GM10266 (cell line): ENCODE measurements around the gene CCDC3.

ENCODE experiments used
- DNase-seq: peaks from one replicate; pipeline ENCODE4 v3.0.0; 2012; ENCODE audit errors: extremely low spot score
- CTCF ChIP-seq: IDR thresholded peaks from 2 replicates; pipeline ENCODE4 v1.5.1; 2012; ENCODE audit warnings: mild to moderate bottlenecking, low read depth; ENCODE audit not compliant: control insufficient read depth, insufficient read depth; ENCODE audit errors: missing control alignments

CCDC3 gene

GRCh38 chr10:12896251-12896650 lies 105.3 kb downstream of the CCDC3 start:
- TF ChIP-seq CTCF = no peak
- no peak for DNase-seq

- DNase-seq = no peak
- no peak for TF ChIP-seq CTCF
Observed at GRCh38 chr10:12892924-12893323, 108.6 kb downstream of the CCDC3 start.

- DNase-seq = no peak
- TF ChIP-seq CTCF = no peak
Observed at GRCh38 chr10:12890958-12891357, 110.6 kb downstream of the CCDC3 start.

- no peak for DNase-seq
- TF ChIP-seq CTCF = no peak
Observed at GRCh38 chr10:12888470-12888869, 113.0 kb downstream of the CCDC3 start.

GRCh38 chr10:12887780-12888179 lies 113.7 kb downstream of the CCDC3 start:
- TF ChIP-seq CTCF = no peak
- no peak for DNase-seq

- TF ChIP-seq CTCF = no peak
- DNase-seq = no peak
Observed at GRCh38 chr10:12884851-12885250, 116.7 kb downstream of the CCDC3 start.

- no peak for DNase-seq
- TF ChIP-seq CTCF = no peak
Observed at GRCh38 chr10:12880423-12880822, 121.1 kb downstream of the CCDC3 start.
